ENCODE data around the gene LSM2.
"Not testable (repeated sequence)": the region's sequence is repeated elsewhere in the genome, so short reads cannot be mapped to it uniquely, and the experiment has no call there.

LSM2 gene

GRCh38 chr6:31806470-31807272 is at the start of gene LSM2:
Gene LSM2 (minus strand): TSS chr6:31806966. CDS start chr6:31806757, 209 bp downstream.
- peak; percentile 98 for DNase-seq (ENCODE audit: low spot score)

- DNase-seq (ENCODE audit: low spot score) = not testable (repeated sequence)
These were observed 45.4 kb upstream of the LSM2 start for GRCh38 chr6:31851980-31852718.

GRCh38 chr6:31851485-31851832 is 44.7 kb upstream of the LSM2 start:
- DNase-seq (ENCODE audit: low spot score) = no peak

- DNase-seq (ENCODE audit: low spot score) = no peak
These were observed 44.2 kb upstream of the LSM2 start for GRCh38 chr6:31850765-31851484.

GRCh38 chr6:31847276-31847978 is 40.7 kb upstream of the LSM2 start:
- DNase-seq (ENCODE audit: low spot score) = no peak

- no peak for DNase-seq (ENCODE audit: low spot score)
These were observed 37.7 kb upstream of the LSM2 start for GRCh38 chr6:31844507-31844906.

GRCh38 chr6:31842053-31842452 is 35.3 kb upstream of the LSM2 start:
- DNase-seq (ENCODE audit: low spot score) = no peak

- not testable (repeated sequence) for DNase-seq (ENCODE audit: low spot score)
These were observed 33.0 kb upstream of the LSM2 start for GRCh38 chr6:31839779-31840126.

GRCh38 chr6:31838968-31839367 is 32.2 kb upstream of the LSM2 start:
- no peak for DNase-seq (ENCODE audit: low spot score)

- DNase-seq (ENCODE audit: low spot score) = not testable (repeated sequence)
These were observed 31.4 kb upstream of the LSM2 start for GRCh38 chr6:31838114-31838553.

GRCh38 chr6:31837369-31838113 is 30.8 kb upstream of the LSM2 start:
- DNase-seq (ENCODE audit: low spot score) = no peak

- DNase-seq (ENCODE audit: low spot score) = no peak
These were observed 30.0 kb upstream of the LSM2 start for GRCh38 chr6:31836474-31837368.

GRCh38 chr6:31836047-31836473 is 29.3 kb upstream of the LSM2 start:
- no peak for DNase-seq (ENCODE audit: low spot score)

- DNase-seq (ENCODE audit: low spot score) = peak; percentile 84
These were observed 27.8 kb upstream of the LSM2 start for GRCh38 chr6:31834367-31835250.

- no peak for DNase-seq (ENCODE audit: low spot score)
These were observed 24.8 kb upstream of the LSM2 start for GRCh38 chr6:31831350-31832215.

- no peak for DNase-seq (ENCODE audit: low spot score)
These were observed 24.1 kb upstream of the LSM2 start for GRCh38 chr6:31830886-31831335.

GRCh38 chr6:31829633-31830283 is 23.0 kb upstream of the LSM2 start:
- peak; percentile 57 for DNase-seq (ENCODE audit: low spot score)
